Fibroblast of villous mesenchyme (primary cell): ENCODE results near the gene BCAN. TPM values are rescaled to one million over a fixed set of nuclear protein-coding genes. Genes with fewer than 3 reads are reported as not detected.
A peak's percentile ranks its signal among the peaks of the same experiment; 100 is the strongest.

Experiments
- DNase-seq: peaks from one replicate; pipeline ENCODE4 v3.0.0-alpha.2; 2010; ENCODE audit warnings: low read depth
- H3K4me3 ChIP-seq: 2 replicates; pipeline ENCODE4 v1.5.1; 2011; ENCODE audit warnings: low read depth, mild to moderate bottlenecking, low read length
- total RNA-seq: library from RNA; depleted of rRNA; stranded (reverse); fragments of >200 nt; gene quantifications from 2 replicates; pipeline ENCODE4 v1.2.3, GENCODE V29; 2012
- TF ChIP-seq, protein P1 (sequence below): IDR thresholded peaks from 2 replicates; pipeline ENCODE4 v1.5.1; 2012; ENCODE audit warnings: low read depth, mild to moderate bottlenecking, low read length; ENCODE audit not compliant: insufficient read depth

Gene BCAN
- total RNA-seq, 1 donor, result not detected

DNA sequence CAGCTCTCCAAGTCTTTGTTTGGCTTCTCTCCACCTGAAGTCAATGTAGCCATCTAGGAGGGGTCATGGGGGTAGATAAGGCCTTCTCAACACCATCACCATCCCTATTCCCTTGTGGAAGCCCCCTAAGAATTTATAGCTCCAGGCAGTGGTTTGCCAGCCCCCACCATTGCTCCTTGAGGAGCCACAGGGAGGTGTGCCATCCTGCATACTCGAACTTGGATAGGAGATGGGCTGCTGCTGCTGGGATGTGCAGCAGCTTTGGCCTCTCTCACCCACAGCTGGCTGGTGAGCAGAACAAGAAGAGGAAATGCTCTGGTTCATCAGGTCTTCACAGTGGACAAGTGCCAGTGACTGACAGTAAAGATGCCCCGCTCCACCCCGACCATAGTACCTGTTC, 45.5 kb upstream of the BCAN start:
- TF ChIP-seq, protein P1, sequence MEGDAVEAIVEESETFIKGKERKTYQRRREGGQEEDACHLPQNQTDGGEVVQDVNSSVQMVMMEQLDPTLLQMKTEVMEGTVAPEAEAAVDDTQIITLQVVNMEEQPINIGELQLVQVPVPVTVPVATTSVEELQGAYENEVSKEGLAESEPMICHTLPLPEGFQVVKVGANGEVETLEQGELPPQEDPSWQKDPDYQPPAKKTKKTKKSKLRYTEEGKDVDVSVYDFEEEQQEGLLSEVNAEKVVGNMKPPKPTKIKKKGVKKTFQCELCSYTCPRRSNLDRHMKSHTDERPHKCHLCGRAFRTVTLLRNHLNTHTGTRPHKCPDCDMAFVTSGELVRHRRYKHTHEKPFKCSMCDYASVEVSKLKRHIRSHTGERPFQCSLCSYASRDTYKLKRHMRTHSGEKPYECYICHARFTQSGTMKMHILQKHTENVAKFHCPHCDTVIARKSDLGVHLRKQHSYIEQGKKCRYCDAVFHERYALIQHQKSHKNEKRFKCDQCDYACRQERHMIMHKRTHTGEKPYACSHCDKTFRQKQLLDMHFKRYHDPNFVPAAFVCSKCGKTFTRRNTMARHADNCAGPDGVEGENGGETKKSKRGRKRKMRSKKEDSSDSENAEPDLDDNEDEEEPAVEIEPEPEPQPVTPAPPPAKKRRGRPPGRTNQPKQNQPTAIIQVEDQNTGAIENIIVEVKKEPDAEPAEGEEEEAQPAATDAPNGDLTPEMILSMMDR, result no peak
- no peak for DNase-seq
- no peak overlapping the region for H3K4me3 ChIP-seq

DNA sequence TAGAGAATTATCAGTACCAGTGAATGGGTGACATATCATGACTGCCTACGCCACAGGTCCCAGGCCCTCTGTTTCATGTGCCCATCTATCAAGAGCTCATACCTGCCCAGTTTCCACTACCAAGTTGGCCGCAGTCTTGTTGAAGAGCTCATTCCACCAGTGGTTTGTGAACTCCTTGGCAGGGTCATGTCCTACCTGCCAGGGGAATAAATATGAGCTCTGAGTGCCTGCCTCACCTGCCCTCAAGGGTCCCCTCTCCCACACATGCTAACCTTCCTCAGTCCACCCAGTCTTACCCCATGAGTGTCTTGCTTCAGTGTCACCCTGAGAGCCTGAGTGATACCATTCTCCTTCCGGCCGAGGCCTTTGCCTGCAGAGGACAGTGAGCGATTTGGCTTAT, 43.8 kb upstream of the BCAN start:
- TF ChIP-seq, protein P1, result no peak
- H3K4me3 ChIP-seq, result no peak overlapping the region
- no peak for DNase-seq

DNA sequence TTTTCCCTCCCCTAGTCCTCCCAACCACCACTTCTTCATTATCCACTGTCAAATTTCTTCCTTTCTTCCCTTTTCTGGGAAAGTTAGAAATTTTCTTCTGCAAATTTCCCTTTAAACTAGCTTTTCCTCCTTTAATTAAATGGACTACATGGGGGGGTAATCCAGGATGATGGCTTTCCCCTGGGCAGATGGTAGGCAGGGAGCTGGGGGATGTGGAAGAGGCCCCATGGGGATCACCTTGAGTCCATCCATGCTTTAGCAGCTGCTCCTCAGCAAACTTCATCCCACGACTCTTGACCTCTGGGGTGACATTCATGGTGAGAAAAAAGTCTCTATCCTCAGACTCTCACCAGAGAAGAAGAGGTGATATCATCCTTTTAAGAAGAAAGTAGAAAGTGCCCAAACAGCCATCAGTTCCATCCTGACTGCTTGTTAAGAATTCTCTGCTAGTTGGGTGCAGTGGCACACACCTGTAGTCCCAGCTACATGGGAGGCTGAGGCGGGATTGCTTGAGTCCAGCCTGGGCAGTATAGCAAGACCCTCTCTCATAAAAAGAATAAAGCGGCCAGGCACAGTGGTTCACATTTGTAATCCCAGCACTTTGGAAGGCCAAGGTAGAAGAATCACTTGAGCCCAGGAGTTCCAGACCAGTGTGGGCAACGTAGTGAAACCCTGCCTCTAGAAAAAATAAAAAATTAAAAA, 43.0 kb upstream of the BCAN start:
- H3K4me3 ChIP-seq, result no peak overlapping the region
- TF ChIP-seq, protein P1, result no peak
- DNase-seq, result no peak

DNA sequence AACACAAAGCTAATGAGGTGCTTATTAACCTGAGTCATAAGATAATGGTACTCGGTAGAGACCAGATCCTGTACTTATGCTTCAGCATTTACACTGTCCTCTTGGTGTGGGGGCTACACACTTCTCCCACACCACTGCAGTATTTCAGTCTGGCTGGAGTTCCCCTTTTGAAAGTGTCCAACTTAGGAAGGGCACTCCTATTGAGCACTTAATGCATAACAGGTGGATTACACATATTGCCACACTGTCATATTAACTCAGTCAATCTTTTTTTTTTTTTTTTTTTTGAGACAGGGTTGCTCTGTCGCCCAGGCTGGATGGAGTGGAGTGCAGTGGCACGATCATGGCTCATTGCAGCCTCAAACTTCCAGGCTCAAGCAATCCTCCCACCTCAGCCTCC, 42.1 kb upstream of the BCAN start:
- DNase-seq, result no peak

DNA sequence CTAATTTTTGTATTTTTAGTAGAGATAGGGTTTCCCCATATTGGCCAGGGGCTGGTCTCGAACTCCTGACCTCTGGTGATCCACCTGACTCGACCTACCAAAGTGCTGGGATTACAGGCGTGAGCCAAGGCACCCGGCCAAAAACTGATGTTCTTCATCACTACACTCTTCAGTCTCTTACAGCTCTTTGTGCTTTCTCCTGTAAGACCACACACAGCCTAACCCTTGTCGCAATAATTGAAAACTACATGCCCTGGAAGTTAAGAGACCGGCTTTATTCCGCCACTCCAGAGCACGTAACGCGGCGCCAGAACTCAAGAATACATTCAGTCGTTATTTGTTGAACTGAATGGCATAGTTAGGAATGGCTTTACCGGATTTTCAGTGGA, 41.2 kb upstream of the BCAN start:
- peak; percentile 15 for DNase-seq
- TF ChIP-seq, protein P1, result no peak
- H3K4me3 ChIP-seq, result peak overlapping the region; percentile 77

More for the DNA sequence above, 42.1 kb upstream of the BCAN start:
- no peak overlapping the region for H3K4me3 ChIP-seq
- TF ChIP-seq, protein P1, result no peak

DNA sequence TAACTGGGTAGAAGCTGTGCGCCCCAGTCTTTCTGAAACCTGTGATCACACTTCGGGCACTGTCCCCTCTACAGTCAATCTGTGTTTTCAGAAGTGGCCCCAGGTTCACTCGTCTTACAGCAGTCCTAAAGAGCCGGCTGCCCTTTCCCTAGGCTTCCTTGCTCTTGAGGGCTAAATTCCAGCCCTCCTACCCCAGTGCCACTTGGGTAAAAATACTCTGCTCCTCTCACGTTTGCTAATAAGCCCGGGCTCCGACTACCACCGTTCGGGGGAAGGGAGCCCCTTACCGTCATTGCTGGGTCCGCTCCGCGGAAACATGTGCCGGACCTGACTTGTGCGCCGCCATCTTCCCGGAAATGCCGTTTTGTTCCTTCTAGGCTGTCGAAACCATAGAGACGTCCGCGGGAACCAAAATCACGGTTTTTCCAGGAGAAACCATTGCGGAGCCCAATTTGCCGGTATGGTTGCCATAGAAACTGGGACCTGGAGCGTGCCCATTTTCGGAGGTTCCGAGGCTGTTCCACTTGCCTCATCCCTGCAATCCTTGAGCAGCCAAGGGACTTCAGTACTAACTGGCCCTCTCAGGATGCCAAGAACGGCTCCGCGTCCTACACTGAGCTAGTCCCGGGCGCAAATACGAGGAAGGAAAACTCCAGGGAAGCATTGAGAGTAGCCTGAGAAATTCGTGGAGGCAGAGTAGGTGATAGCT, 40.6 kb upstream of the BCAN start, which contains the start of gene GPATCH4:
Gene GPATCH4 (minus strand): TSS at position 358 of the 709 bp plus-strand sequence.
- TF ChIP-seq, protein P1, result no peak
- peak; percentile 90 for DNase-seq
- peak within 1 kb of the TSS; percentile 77 for H3K4me3 ChIP-seq
